Hepatocyte (in vitro differentiated cells): Measurements from ENCODE around the gene ZNF358. TPM values are rescaled to one million over a fixed set of nuclear protein-coding genes. Genes with fewer than 3 reads are reported as not detected.

ENCODE experiments used
- DNase-seq: peaks from one replicate; pipeline ENCODE4 v3.0.0-alpha.2; 2016; ENCODE audit warnings: low spot score
- H2AFZ ChIP-seq: fragments of 200-600 bp; sonication (generic); 2 replicates; pipeline ENCODE4 v1.6.0; 2016; ENCODE audit warnings: antibody characterized with exemption, mild to moderate bottlenecking
- H3K27ac ChIP-seq: fragments of 200-600 bp; sonication (generic); 2 replicates; pipeline ENCODE4 v1.5.1; 2016; ENCODE audit warnings: mild to moderate bottlenecking
- H3K27me3 ChIP-seq: fragments of 200-600 bp; sonication (generic); 2 replicates; pipeline ENCODE4 v1.6.1; 2016
- H3K36me3 ChIP-seq: fragments of 200-600 bp; sonication (generic); replicated peaks from 2 replicates; pipeline ENCODE4 v1.5.1; 2016; ENCODE audit warnings: low read depth; ENCODE audit not compliant: insufficient read depth
- H3K4me1 ChIP-seq: fragments of 200-600 bp; sonication (generic); 2 replicates; pipeline ENCODE4 v1.5.1; 2016; ENCODE audit warnings: mild to moderate bottlenecking, moderate library complexity; ENCODE audit not compliant: insufficient read depth
- H3K4me2 ChIP-seq: fragments of 200-600 bp; sonication (generic); 2 replicates; pipeline ENCODE4 v1.6.0; 2016
- H3K4me3 ChIP-seq: fragments of 200-600 bp; sonication (generic); 2 replicates; pipeline ENCODE4 v1.5.1; 2016; ENCODE audit warnings: mild to moderate bottlenecking
- H3K79me2 ChIP-seq: fragments of 200-600 bp; sonication (generic); 2 replicates; pipeline ENCODE4 v1.6.0; 2017; ENCODE audit warnings: mild to moderate bottlenecking
- H3K9me2 ChIP-seq: fragments of 200-600 bp; sonication (generic); replicated peaks from 2 replicates; pipeline ENCODE4 v1.6.0; 2017; ENCODE audit warnings: mild to moderate bottlenecking; ENCODE audit not compliant: insufficient read depth
- H3K9me3 ChIP-seq: fragments of 200-600 bp; sonication (generic); 2 replicates; pipeline ENCODE4 v1.5.1; 2016; ENCODE audit warnings: low read depth, mild to moderate bottlenecking
- H4K20me1 ChIP-seq: fragments of 200-600 bp; sonication (generic); 2 replicates; pipeline ENCODE4 v1.6.0; 2016; ENCODE audit warnings: mild to moderate bottlenecking; ENCODE audit not compliant: insufficient read depth, poor library complexity, severe bottlenecking
- EZH2 ChIP-seq: fragments of 200-600 bp; sonication (generic); IDR thresholded peaks from 2 replicates; pipeline ENCODE4 v1.6.1; 2016; ENCODE audit warnings: antibody characterized with exemption, mild to moderate bottlenecking, borderline replicate concordance
- EZH2phosphoT487 ChIP-seq: fragments of 200-600 bp; sonication (generic); IDR thresholded peaks from one replicate; pipeline ENCODE4 v1.6.1; 2018; ENCODE audit warnings: antibody characterized with exemption, mild to moderate bottlenecking, low read depth, moderate library complexity; ENCODE audit not compliant: unreplicated experiment, severe bottlenecking
- WGBS: methylation state at CpG from one replicate; pipeline ENCODE4 v1.1.6; 2016; ENCODE audit warnings: low lambda C conversion rate; ENCODE audit errors: missing lambda C conversion rate; 5-methylcytosine and 5-hydroxymethylcytosine counted together
- polyA plus RNA-seq: library from polyadenylated mRNA; unstranded; fragments of >200 nt; fragmentation: Nextera tagmentation; extraction: Ambion mirVana; gene quantifications from 2 replicates; pipeline ENCODE4 v1.2.1, GENCODE V29; 2016
- total RNA-seq: library from RNA; depleted of rRNA; stranded (reverse); fragments of >200 nt; gene quantifications from 2 replicates; pipeline ENCODE4 v1.2.3, GENCODE V29; 2014
- TF ChIP-seq, protein P1 (sequence below): fragments of 200-600 bp; sonication (generic); IDR thresholded peaks from 2 replicates; pipeline ENCODE4 v1.5.1; 2016; ENCODE audit warnings: antibody characterized with exemption, mild to moderate bottlenecking; ENCODE audit not compliant: poor library complexity

The ZNF358 gene
- total and polyA plus RNA-seq, 2 experiments from 2014 or later, result 37.8 to 39.9 TPM

DNA sequence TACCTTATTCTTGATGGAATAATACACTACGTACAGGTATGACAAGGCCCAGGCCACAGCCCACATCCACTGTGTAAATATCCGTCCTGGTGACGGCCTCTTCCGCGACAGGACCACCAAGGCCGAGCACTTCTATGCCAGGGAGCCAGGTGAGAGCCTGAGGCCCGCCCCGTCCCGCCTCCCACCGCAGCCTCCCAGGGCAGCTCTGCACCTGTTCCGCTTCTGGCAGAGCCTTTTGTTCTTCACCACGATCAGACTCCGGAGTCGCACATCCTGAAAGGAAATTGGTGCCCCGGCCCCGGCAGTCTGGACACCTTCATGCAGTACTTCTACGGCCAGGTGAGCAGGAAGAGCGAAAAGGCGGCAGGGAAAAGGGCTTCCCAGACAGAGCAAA, 10.6 kb upstream of the ZNF358 start:
- H3K27me3 ChIP-seq, result peaks cover 6% of the 10 kb centered on the region
- H2AFZ ChIP-seq, result no peak overlapping the region
- no peaks in the 10 kb centered on the region for H4K20me1 ChIP-seq
- TF ChIP-seq EZH2 (no peak), EZH2phosphoT487 (no peak)
- TF ChIP-seq, protein P1, sequence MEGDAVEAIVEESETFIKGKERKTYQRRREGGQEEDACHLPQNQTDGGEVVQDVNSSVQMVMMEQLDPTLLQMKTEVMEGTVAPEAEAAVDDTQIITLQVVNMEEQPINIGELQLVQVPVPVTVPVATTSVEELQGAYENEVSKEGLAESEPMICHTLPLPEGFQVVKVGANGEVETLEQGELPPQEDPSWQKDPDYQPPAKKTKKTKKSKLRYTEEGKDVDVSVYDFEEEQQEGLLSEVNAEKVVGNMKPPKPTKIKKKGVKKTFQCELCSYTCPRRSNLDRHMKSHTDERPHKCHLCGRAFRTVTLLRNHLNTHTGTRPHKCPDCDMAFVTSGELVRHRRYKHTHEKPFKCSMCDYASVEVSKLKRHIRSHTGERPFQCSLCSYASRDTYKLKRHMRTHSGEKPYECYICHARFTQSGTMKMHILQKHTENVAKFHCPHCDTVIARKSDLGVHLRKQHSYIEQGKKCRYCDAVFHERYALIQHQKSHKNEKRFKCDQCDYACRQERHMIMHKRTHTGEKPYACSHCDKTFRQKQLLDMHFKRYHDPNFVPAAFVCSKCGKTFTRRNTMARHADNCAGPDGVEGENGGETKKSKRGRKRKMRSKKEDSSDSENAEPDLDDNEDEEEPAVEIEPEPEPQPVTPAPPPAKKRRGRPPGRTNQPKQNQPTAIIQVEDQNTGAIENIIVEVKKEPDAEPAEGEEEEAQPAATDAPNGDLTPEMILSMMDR, result no peak
- no peaks in the 10 kb centered on the region for H3K4me1 ChIP-seq
- no peaks in the 10 kb centered on the region for H3K9me2 ChIP-seq
- H3K36me3 ChIP-seq, result no peaks in the 10 kb centered on the region
- H3K9me3 ChIP-seq, result no peaks in the 10 kb centered on the region
- H3K27ac ChIP-seq, result no peak overlapping the region
- H3K4me2 ChIP-seq, result peak overlapping the region; percentile 62
- DNase-seq, result no peak
- H3K79me2 ChIP-seq, result no peaks in the 10 kb centered on the region
- no peak overlapping the region for H3K4me3 ChIP-seq
- 80% methylated on average over 19 of the region's 19 CpGs for WGBS

DNA sequence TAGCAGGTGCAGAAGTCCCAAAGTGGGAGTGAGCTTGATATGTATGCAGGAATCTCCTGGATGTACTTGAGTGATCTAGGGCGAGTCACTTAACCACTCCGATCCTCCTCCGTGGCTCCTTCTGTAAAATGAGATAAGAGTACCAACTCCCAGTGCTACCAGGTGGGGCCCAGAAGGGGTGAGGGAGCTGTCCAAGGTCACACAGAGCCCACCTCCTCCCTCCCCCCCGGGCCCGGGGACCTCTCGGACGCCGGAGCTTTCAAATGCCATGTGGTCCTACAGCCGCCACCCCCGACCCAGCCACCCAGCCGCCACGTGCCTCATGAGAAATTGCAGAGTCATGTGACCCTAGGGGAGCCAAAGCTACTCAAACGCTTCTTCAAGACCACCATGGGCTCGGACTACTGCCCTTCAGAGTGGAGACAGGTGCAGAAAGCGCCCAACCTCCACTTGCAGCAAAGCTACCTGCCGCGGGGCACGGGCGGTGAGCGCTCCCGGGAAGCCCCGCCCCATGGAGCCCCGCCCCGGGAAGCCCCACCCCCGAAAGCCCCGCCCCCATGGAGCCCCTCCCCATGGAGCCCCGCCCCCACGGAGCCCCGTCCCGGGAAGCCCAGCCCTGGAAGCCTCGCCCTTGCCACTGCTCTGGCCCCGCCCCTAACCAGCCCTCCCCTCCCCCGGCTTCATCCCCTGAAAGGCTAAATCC, 10.1 kb upstream of the ZNF358 start:
- peak overlapping the region; percentile 62 for H3K4me2 ChIP-seq
- no peaks in the 10 kb centered on the region for H3K4me1 ChIP-seq
- no peak overlapping the region for H2AFZ ChIP-seq
- peaks cover under 1% of the 10 kb centered on the region for H3K27me3 ChIP-seq
- DNase-seq, result peak; percentile 48
- no peaks in the 10 kb centered on the region for H3K79me2 ChIP-seq
- WGBS, result 17% methylated on average over 19 of the region's 33 CpGs
- no peaks in the 10 kb centered on the region for H3K9me3 ChIP-seq
- no peaks in the 10 kb centered on the region for H4K20me1 ChIP-seq
- TF ChIP-seq EZH2, result no peak
- no peak for TF ChIP-seq EZH2phosphoT487
- TF ChIP-seq, protein P1, result no peak
- H3K9me2 ChIP-seq, result no peaks in the 10 kb centered on the region
- H3K36me3 ChIP-seq, result no peaks in the 10 kb centered on the region
- no peak overlapping the region for H3K4me3 ChIP-seq
- H3K27ac ChIP-seq, result no peak overlapping the region

DNA sequence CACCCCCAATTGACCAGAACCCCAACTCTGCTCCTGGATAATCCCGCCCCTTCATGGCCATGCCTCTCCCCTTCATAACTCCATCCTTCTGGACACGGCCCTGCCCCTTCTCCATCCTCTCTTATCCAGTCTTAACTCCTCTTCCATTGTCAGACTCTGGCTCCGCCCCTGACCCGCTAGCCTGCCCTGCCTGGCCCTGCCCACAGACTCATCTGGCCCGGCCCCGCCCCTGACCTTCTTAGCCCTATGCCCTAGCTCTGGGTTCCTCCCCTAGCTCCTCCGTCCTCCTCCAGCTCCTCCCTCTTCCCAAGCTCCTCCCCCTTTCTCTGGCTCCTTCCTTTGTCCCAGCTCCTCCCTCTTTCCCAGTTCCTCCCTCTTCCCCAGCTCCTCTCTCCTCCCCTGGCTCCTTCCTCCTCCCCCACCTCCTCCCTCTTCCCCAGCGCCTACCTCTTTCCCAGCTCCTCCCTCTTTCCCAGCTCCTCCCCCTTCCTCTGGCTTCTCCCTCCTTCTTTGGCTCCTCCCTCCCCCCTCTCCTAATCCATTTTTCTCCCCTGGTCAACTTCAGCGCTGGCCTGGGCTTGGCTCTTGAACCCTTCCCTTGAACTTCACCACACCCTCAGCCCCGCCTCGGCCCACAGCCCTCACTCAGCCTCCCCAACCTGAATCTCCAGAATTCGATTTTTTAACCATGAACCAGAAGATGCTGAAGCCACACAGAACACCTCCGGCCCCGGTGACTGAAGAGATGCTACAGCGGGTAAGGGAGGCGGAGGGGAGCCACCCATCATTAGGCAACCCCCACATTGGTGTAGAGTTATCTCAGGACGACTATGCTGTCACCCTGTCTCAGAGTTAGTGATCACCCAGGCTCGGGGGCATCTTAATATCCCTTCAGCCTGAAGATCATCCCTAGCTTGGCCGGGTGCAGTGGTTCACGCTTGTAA, 9.2 kb upstream of the ZNF358 start:
- Histone ChIP-seq H3K4me2 (no peak overlapping the region), H3K36me3 (no peaks in the 10 kb centered on the region), H3K27me3 (no peaks in the 10 kb centered on the region), H3K27ac (no peak overlapping the region), H3K4me3 (no peak overlapping the region), H2AFZ (no peak overlapping the region), H3K9me3 (no peaks in the 10 kb centered on the region), H4K20me1 (no peaks in the 10 kb centered on the region), H3K4me1 (no peaks in the 10 kb centered on the region), H3K79me2 (no peaks in the 10 kb centered on the region), H3K9me2 (no peaks in the 10 kb centered on the region)
- DNase-seq, result peak; percentile 64
- WGBS, result 66% methylated on average over 16 of the region's 20 CpGs
- TF ChIP-seq, protein P1, result no peak
- no peak for TF ChIP-seq EZH2phosphoT487
- TF ChIP-seq EZH2, result no peak
